ENCODE results near the gene DOCK2. TPM values are rescaled to one million over a fixed set of nuclear protein-coding genes. Genes with fewer than 3 reads are reported as not detected.

DOCK2 gene
- total and polyA plus RNA-seq, 8 donors: 4.3 to 101 (median 5.3) TPM

DNA sequence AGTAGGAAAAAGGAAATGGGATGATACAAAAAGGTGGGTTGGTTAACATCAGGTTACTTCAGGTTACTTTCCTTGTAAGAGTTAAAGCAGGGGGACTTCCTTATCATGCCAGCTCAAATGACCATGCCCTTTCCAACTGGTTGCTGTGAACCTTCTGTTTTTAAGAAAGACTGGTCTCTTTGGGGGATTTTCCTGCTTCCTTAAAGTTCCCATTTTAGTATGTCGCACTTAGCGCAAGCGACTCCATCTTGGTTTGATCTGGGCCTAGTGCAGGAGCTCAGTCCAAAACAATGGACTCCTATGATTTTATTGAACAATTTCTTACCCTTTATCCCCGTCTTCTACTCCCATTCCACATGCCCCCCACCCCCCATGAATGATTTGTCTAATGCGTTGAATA, 173.4 kb downstream of the DOCK2 start:
- Histone ChIP-seq H3K36me3 (peaks cover 0 to 12% of the 10 kb centered on the region in 2 donors), H3K4me3 (no peak overlapping the region), H3K4me1 (peaks cover 0 to 8% of the 10 kb centered on the region in 2 donors), H3K27ac (no peak overlapping the region), H3K9me3 (no peaks in the 10 kb centered on the region), H3K27me3 (no peaks in the 10 kb centered on the region)
- ATAC-seq (no peak), DNase-seq (no peak)
- TF ChIP-seq CTCF (IDR thresholded peaks at IDR 0.05): no peak
- intact Hi-C loops (cut with DNase I): no loop called here

DNA sequence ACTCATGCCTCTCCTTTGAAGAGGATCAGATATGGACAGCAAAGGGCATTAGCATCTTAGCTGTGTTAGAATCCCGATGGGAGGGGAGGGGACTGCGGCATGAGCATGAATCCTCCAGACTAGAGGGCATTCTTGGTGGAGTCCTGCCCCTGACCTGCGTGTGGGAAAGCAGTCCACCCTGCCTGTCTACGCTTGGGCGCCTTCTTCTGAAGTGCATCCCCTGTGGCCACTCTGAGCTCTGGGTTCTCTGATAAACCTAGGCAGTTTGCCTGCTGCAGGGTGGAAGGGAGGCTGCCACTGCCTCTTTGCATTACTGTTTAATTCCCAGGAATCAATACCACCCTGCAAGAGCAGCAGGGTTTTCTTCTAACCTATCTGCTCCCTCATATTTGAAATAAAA, 173.9 kb downstream of the DOCK2 start:
- Histone ChIP-seq H3K27ac (no peak overlapping the region), H3K36me3 (peaks cover 0 to 12% of the 10 kb centered on the region in 2 donors), H3K4me3 (no peak overlapping the region), H3K4me1 (peaks cover 0 to 8% of the 10 kb centered on the region in 2 donors), H3K27me3 (no peaks in the 10 kb centered on the region), H3K9me3 (no peaks in the 10 kb centered on the region)
- intact Hi-C loops (cut with DNase I): no loop called here
- no peak for ATAC-seq
- no peak for TF ChIP-seq CTCF (IDR thresholded peaks at IDR 0.05)
- DNase-seq: no peak

GRCh38 chr5:169811680-169812079, 174.6 kb downstream of the DOCK2 start:
- no peak for ATAC-seq
- Histone ChIP-seq H3K27me3 (no peaks in the 10 kb centered on the region), H3K27ac (no peak overlapping the region), H3K36me3 (peaks cover 0 to 12% of the 10 kb centered on the region in 2 donors), H3K4me1 (peaks cover 0 to 8% of the 10 kb centered on the region in 2 donors), H3K9me3 (no peaks in the 10 kb centered on the region), H3K4me3 (no peak overlapping the region)
- intact Hi-C loops (cut with DNase I): no loop called here
- no peak for DNase-seq
- TF ChIP-seq CTCF (IDR thresholded peaks at IDR 0.05): no peak

DNA sequence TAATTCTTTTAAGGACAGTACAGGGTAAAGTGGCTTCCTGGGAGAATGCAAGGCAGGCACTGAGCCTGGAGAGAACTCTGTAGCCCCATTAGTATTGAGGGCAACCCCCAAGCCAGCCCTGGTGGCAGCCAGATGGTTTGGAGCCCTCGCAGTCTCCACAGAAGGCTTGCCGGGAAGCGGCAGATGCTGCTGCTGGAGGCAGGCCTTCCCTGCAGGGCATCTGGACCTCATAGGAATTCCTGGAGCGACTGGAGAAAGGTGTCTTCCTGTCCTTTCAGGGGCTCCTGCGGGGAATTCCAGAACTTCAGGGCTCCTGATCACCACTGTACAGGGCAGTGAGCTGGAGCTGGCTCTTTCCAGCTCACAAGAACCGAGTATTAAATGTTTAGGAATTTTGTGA, 175.7 kb downstream of the DOCK2 start:
- intact Hi-C loops (cut with DNase I): no loop called here
- no peak overlapping the region for H3K27ac ChIP-seq
- no peaks in the 10 kb centered on the region for H3K9me3 ChIP-seq
- H3K27me3 ChIP-seq: no peaks in the 10 kb centered on the region
- no peak for TF ChIP-seq CTCF (IDR thresholded peaks at IDR 0.05)
- peaks cover 0 to 8% of the 10 kb centered on the region in 2 donors for H3K4me1 ChIP-seq
- no peak for DNase-seq
- peaks cover 0 to 20% of the 10 kb centered on the region in 2 donors for H3K36me3 ChIP-seq
- no peak for ATAC-seq
- no peak overlapping the region for H3K4me3 ChIP-seq

DNA sequence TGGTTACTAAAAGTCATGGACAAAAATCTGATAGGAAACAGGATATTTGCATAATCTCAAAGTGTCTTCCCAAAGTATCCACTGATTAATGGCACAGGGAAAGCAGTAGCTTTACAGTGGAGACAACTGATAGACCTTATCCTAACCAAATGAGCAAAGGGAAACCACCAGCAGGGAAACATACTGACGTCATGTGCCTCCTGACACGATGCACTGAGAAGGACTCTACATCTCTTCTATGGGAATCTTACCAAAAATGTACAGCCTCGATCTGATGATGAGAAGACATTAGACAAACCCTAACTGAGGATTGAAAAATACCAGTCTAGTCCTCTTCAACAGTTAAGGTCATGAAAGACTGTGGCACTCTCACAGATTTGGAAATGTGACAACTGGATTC, 177.0 kb downstream of the DOCK2 start:
- Histone ChIP-seq H3K27me3 (no peaks in the 10 kb centered on the region), H3K36me3 (peaks cover 0 to 29% of the 10 kb centered on the region in 2 donors), H3K4me3 (no peak overlapping the region), H3K9me3 (no peaks in the 10 kb centered on the region), H3K4me1 (peaks cover 0 to 4% of the 10 kb centered on the region in 2 donors), H3K27ac (no peak overlapping the region)
- no peak for TF ChIP-seq CTCF (IDR thresholded peaks at IDR 0.05)
- no peak for DNase-seq
- ATAC-seq: no peak
- intact Hi-C loops (cut with DNase I): no loop called here
